ENCODE data around the gene FGF22. TPM values are rescaled to one million over a fixed set of nuclear protein-coding genes. Genes with fewer than 3 reads are reported as not detected.

The FGF22 gene
- total RNA-seq, 4 donors from 2014 or later, result 1.4 TPM; not detected in 3

DNA sequence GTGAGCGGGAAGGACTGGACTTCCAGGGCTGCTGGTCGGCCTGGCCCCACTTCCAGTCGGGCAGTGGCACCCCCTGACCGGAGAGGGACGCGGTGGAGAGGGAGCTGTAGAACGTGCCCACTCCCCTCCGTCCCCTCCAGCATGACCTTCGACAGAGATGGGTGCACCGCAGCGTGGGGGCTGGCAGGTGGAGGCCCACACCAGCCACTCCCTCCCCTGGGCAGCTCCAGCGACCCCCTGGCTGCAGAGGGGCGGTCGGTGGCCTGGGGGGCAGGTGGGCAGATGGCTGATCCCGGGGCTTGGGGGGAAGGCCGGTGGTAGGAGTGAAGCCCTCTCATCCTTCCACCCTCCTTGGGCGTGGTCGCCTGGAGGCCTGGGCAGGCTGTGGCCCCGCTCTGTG, 47.6 kb upstream of the FGF22 start:
- Histone ChIP-seq H3K4me3 (no peak overlapping the region), H3K27ac (no peak overlapping the region), H3K36me3 (no peaks in the 10 kb centered on the region), H3K4me1 (peaks cover 0 to 14% of the 10 kb centered on the region in 2 donors), H3K27me3 (peaks cover 16 to 21% of the 10 kb centered on the region in 2 donors), H3K9me3 (no peaks in the 10 kb centered on the region)
- intact Hi-C loops (cut with DNase I; ENCODE audit: low total_unique reads), result no loop called here
- TF ChIP-seq, protein P1, sequence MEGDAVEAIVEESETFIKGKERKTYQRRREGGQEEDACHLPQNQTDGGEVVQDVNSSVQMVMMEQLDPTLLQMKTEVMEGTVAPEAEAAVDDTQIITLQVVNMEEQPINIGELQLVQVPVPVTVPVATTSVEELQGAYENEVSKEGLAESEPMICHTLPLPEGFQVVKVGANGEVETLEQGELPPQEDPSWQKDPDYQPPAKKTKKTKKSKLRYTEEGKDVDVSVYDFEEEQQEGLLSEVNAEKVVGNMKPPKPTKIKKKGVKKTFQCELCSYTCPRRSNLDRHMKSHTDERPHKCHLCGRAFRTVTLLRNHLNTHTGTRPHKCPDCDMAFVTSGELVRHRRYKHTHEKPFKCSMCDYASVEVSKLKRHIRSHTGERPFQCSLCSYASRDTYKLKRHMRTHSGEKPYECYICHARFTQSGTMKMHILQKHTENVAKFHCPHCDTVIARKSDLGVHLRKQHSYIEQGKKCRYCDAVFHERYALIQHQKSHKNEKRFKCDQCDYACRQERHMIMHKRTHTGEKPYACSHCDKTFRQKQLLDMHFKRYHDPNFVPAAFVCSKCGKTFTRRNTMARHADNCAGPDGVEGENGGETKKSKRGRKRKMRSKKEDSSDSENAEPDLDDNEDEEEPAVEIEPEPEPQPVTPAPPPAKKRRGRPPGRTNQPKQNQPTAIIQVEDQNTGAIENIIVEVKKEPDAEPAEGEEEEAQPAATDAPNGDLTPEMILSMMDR (IDR thresholded peaks at IDR 0.05), result no peak
- no peak for TF ChIP-seq POLR2A (IDR thresholded peaks at IDR 0.05)
- no peak for DNase-seq

DNA sequence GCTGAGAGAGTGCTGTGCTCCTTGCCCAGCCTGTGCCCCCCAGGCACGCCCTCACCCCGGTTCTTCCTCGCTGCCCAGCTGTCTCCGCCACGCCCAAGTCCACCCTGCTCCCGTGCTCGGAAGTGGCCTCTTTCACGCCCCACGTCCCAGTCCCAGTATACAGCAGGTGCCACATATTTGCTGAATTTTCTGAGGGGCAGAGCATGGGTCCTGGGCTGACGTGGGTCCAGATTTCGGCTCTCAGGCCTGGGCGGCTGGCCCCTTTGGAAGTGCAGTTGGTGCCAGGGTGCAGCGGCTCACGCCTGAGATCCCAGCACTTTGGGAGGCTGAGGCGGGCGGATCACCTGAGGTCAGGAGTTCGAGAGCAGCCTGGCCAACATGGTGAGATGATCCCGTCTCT, 46.6 kb upstream of the FGF22 start:
- TF ChIP-seq POLR2A (IDR thresholded peaks at IDR 0.05), result no peak
- TF ChIP-seq, protein P1 (IDR thresholded peaks at IDR 0.05), result no peak
- no peak for DNase-seq
- no peak overlapping the region for H3K27ac ChIP-seq
- no peaks in the 10 kb centered on the region for H3K9me3 ChIP-seq
- peaks cover 16 to 19% of the 10 kb centered on the region in 2 donors for H3K27me3 ChIP-seq
- intact Hi-C loops (cut with DNase I; ENCODE audit: low total_unique reads), result no loop called here
- peaks cover 0 to 14% of the 10 kb centered on the region in 2 donors for H3K4me1 ChIP-seq
- H3K36me3 ChIP-seq, result no peaks in the 10 kb centered on the region
- no peak overlapping the region for H3K4me3 ChIP-seq

DNA sequence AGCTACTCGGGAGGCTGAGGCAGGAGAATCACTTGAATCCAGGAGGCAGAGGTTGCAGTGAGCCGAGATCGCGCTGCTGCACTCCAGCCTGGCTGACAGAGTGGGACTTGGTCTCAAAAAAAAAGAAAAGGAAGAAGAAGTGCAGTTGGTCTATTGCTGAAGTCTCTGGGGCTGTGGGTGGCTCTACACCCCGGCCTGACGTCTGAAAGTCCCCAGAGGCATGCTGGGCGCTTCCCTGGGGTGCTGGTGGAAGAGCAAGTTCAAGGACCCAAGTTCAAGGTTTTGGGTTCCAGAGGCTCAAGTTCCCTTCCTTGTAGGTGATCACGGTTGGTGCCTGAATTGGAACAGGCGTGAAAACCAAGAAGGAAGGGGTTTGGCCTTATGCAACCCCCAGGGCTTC, 46.2 kb upstream of the FGF22 start:
- TF ChIP-seq POLR2A (IDR thresholded peaks at IDR 0.05), result no peak
- TF ChIP-seq, protein P1 (IDR thresholded peaks at IDR 0.05), result no peak
- peaks cover 0 to 14% of the 10 kb centered on the region in 2 donors for H3K4me1 ChIP-seq
- intact Hi-C loops (cut with DNase I; ENCODE audit: low total_unique reads), result no loop called here
- no peaks in the 10 kb centered on the region for H3K36me3 ChIP-seq
- no peak overlapping the region for H3K27ac ChIP-seq
- peaks cover 14 to 16% of the 10 kb centered on the region in 2 donors for H3K27me3 ChIP-seq
- no peak for DNase-seq
- no peaks in the 10 kb centered on the region for H3K9me3 ChIP-seq
- H3K4me3 ChIP-seq, result no peak overlapping the region

DNA sequence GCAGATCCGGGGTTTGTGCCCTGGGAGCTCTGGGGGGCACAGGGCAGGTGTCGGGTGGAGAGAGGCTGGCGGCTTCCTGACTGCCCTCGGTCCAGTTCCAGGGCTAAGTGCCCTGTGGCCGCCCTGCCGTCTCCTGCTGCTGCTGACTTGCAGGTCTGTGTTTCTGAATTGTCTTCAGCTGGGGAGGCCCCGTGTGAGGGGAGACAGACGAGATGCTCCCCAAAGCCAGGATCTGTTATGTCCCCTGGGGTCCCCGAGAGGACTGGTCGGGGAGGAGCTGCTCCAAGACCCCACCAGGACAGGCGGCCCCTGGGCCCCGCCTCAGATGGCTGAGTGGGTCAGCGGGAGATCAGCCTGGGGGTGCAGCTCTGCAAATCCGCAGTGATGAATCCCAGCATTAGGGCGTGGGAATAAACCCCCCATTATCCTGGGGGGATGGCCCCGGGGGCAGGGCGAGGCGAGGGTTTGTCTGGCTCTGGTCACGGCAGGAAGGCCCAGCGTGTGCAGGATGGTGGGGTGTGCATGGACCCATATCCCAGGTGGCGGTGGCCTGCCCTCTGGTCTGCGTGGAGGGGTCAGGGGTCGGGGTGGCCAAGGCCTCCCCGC, 45.3 kb upstream of the FGF22 start:
- no peak overlapping the region for H3K27ac ChIP-seq
- intact Hi-C loops (cut with DNase I; ENCODE audit: low total_unique reads), result no loop called here
- peaks cover 6 to 16% of the 10 kb centered on the region in 2 donors for H3K27me3 ChIP-seq
- no peaks in the 10 kb centered on the region for H3K36me3 ChIP-seq
- peaks cover 0 to 11% of the 10 kb centered on the region in 2 donors for H3K4me1 ChIP-seq
- no peak for DNase-seq
- no peak overlapping the region for H3K4me3 ChIP-seq
- TF ChIP-seq, protein P1 (IDR thresholded peaks at IDR 0.05), result no peak
- TF ChIP-seq POLR2A (IDR thresholded peaks at IDR 0.05), result no peak
- no peaks in the 10 kb centered on the region for H3K9me3 ChIP-seq

DNA sequence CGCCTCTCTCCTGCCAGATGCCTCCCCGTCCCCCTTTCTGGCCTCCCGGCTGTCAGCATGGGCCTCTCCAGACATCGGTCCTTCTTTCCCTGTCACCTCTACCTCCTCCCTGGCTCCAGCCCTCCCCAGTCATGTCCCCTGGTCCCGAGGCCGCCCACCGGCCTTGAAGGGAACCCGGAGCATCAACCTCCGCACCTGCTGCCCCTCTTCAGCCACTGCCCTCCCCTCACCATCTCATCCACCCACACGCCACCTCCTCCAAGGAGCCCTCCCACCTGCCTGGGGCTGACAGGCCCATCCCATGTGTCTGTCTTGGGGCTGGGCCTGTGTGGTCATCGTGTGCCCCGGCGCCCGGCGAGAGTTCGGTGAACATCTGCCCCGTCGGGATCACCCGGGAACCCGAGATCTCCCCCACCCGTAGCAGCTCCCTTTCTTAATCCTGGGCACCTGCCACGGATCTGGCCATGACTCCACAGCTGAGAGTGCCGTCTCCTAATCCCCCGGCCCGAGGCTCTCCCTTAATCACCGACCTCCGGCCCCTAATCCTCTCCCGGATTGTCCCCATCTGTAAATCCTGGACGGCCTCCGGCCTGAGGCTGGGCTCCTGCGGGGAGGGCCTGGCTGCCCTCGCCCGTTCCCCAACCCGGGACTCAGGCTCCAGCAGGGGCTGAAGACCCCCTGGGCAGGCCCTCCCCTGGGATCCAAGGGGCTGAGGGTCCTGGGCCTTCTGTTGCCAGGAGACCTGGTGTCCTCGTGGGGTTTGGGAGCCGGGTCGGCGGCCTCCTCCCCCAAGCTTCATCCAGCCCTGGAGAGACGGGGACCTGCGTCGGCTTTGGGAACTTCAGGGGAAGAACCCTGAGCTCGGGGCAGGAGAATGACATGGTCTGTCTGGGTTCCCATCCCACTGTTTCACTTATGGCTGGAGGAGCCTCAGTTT, 44.1 kb upstream of the FGF22 start:
- Histone ChIP-seq H3K36me3 (no peaks in the 10 kb centered on the region), H3K4me3 (no peak overlapping the region), H3K4me1 (peaks cover 0 to 5% of the 10 kb centered on the region in 2 donors), H3K27ac (no peak overlapping the region), H3K27me3 (peaks cover 6 to 15% of the 10 kb centered on the region in 2 donors), H3K9me3 (no peaks in the 10 kb centered on the region)
- TF ChIP-seq POLR2A (IDR thresholded peaks at IDR 0.05), result no peak
- TF ChIP-seq, protein P1 (IDR thresholded peaks at IDR 0.05), result no peak
- DNase-seq, result no peak
- intact Hi-C loops (cut with DNase I; ENCODE audit: low total_unique reads), result no loop called here
